ENCODE data around the gene MAP7. TPM values are rescaled to one million over a fixed set of nuclear protein-coding genes. Genes with fewer than 3 reads are reported as not detected.

The MAP7 gene
- total and polyA plus RNA-seq, 7 donors, result 1.2 to 33.5 (median 3.3) TPM

DNA sequence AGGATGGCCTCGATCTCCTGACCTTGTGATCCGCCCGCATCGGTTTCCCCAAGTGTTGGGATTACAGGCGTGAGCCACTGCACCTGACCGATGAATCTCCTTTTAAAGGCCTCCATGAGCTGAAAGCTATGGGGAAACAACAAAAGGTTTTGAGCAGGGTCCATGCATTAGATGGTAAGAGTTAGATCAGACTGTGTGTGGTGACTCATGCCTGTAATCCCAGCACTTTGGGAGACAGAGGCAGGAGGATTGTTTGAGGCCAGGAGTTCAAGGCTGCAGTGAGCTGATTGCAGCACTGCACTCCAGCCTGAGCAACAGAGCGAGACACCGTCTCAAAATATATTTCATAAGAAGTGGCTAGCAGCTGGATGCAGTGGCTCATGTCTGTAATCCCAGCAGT is 219.6 kb downstream of the MAP7 start:
- Histone ChIP-seq H3K4me3 (no peak overlapping the region), H3K27ac (no peak overlapping the region), H3K4me1 (peaks cover 0 to 20% (median 0%) of the 10 kb centered on the region in 4 donors), H3K36me3 (no peaks in the 10 kb centered on the region), H3K27me3 (no peaks in the 10 kb centered on the region), H3K9me3 (no peaks in the 10 kb centered on the region)
- no peak for TF ChIP-seq EP300 (IDR thresholded peaks at IDR 0.05)
- TF ChIP-seq POLR2AphosphoS5 (IDR thresholded peaks at IDR 0.05), result no peak
- no peak for TF ChIP-seq CTCF (IDR thresholded peaks at IDR 0.05)
- TF ChIP-seq POLR2A (IDR thresholded peaks at IDR 0.05), result no peak
- intact Hi-C loops (cut with DNase I), result no loop called here
- no peak for DNase-seq
- 96% methylated on average over 8 of the region's 8 CpGs for WGBS, 2 donors

DNA sequence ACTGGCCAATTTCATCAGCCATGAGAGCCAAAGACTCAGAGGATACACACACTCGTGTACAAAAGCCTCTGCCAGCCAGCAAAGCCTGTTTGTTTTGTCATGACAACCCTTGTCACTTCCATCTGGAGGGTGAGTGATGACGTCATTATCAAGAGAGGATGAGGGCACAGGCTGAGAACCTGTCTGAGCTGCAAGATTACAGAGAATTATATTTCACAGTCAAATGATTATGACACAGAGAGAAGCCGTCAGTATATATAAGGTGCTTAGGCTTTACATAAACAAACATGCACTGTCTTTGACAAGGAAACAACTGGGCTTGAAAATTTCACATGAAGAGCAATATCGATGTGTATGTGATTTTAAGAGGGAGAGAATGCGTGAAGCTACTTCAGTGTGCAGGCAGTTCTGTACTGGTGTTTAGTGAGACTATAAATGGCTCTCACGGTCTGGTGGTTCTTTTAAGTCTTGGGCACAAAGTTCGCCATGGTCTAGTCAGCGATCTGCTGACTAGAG is 224.1 kb downstream of the MAP7 start:
- no peak overlapping the region for H3K27ac ChIP-seq
- peaks cover 0 to 27% (median 0%) of the 10 kb centered on the region in 4 donors for H3K4me1 ChIP-seq
- TF ChIP-seq CTCF (IDR thresholded peaks at IDR 0.05) (no peak), POLR2AphosphoS5 (IDR thresholded peaks at IDR 0.05) (no peak), POLR2A (IDR thresholded peaks at IDR 0.05) (no peak), EP300 (IDR thresholded peaks at IDR 0.05) (no peak)
- intact Hi-C loops (cut with DNase I), result no loop called here
- no peaks in the 10 kb centered on the region for H3K9me3 ChIP-seq
- DNase-seq, result no peak
- no peaks in the 10 kb centered on the region for H3K27me3 ChIP-seq
- H3K36me3 ChIP-seq, result no peaks in the 10 kb centered on the region
- 62 to 70% methylated on average over 8 of the region's 8 CpGs for WGBS, 2 donors
- no peak overlapping the region for H3K4me3 ChIP-seq

- Histone ChIP-seq H3K4me1 (peaks cover 0 to 27% (median 0%) of the 10 kb centered on the region in 4 donors), H3K36me3 (no peaks in the 10 kb centered on the region), H3K9me3 (no peaks in the 10 kb centered on the region), H3K27ac (no peak overlapping the region), H3K4me3 (no peak overlapping the region), H3K27me3 (no peaks in the 10 kb centered on the region)
- intact Hi-C loops (cut with DNase I), result no loop called here
- 83 to 91% methylated on average over 10 of the region's 10 CpGs for WGBS, 2 donors
- TF ChIP-seq POLR2A (IDR thresholded peaks at IDR 0.05), result no peak
- TF ChIP-seq CTCF (IDR thresholded peaks at IDR 0.05), result no peak
- no peak for TF ChIP-seq EP300 (IDR thresholded peaks at IDR 0.05)
- TF ChIP-seq POLR2AphosphoS5 (IDR thresholded peaks at IDR 0.05), result no peak
- no peak for DNase-seq
Observed at GRCh38 chr6:136324686-136325380, 225.4 kb downstream of the MAP7 start.

DNA sequence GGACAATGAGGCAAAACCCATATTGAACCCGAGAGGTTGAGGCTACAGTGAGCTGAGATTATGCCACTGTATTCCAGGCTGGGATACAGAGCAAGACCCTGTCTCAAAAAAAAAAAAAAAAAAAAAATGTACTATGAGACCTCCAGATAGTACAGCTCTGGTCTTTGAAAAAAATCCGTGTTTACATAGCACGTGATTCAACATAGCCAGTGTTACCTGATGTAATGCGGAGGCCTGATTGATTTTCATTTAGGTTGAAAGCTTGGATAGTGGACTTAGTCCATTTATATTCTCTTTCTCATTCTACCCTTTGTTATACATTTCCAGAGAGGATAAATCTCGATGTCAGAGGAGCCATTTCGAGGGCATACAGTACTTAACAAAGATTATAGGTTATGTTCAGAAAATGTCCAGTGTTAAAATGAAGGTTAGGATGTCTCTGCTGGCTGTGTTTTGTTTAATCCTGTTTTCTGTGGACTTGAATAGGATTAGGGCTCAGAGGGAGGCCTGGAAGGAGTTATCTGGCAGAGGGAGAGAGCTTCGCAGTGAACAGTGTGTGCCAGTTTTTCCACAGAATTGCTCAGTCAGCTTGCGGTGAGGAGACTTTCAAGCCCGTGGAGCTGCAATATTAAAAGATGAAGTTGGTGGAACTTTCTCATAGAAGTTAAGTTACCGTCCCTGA is 226.7 kb downstream of the MAP7 start:
- 81 to 85% methylated on average over 10 of the region's 10 CpGs for WGBS, 2 donors
- no peak for DNase-seq
- intact Hi-C loops (cut with DNase I), result no loop called here

More for the DNA sequence above, 226.7 kb downstream of the MAP7 start:
- Histone ChIP-seq H3K36me3 (no peaks in the 10 kb centered on the region), H3K4me3 (no peak overlapping the region), H3K27me3 (no peaks in the 10 kb centered on the region), H3K9me3 (no peaks in the 10 kb centered on the region), H3K27ac (no peak overlapping the region), H3K4me1 (peaks cover 0 to 27% (median 0%) of the 10 kb centered on the region in 4 donors)
- TF ChIP-seq POLR2A (IDR thresholded peaks at IDR 0.05), result no peak
- no peak for TF ChIP-seq EP300 (IDR thresholded peaks at IDR 0.05)
- no peak for TF ChIP-seq POLR2AphosphoS5 (IDR thresholded peaks at IDR 0.05)
- no peak for TF ChIP-seq CTCF (IDR thresholded peaks at IDR 0.05)
